ENCODE results near the gene CHD6.

Gene CHD6

DNA sequence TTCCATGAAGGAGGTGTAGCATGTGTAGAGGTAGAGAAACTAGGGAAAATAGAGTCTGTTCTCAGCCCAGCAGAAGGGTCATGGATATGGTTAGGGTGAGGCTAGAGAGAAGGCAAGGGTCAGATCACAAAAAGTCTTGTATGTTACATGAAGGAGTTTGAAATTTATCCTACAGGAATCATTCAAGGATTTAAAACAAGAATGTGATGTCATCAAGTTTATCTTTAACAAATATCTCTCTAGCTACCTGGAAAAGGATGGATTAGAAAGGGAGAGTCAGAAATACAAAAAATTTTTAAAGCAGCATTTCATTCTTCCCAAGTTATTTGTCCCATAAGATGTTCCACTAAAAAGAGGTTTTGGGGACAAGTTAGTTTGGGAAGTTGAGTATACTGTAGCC lies 4.4 kb upstream of the CHD6 start:
- DNase-seq = no peak

DNA sequence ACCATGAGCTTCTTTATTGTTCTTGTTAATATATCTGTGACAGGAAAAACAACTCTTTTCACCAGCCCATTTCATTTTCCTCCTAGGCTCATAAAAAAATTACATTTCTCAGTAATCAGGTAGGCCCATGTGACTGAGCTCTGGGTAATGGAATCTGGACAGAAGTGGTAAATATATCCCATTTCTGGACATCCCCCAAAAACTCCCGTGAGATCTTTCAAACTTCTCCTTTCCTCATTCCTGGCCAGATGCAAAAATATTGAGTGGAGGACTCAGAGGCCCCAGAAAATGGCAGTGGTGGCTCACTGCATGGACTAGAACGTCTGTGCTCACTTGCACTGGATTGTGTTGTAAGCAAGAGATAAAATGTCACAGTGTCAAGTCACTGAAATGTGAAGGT lies 3.8 kb upstream of the CHD6 start:
- no peak for DNase-seq

DNA sequence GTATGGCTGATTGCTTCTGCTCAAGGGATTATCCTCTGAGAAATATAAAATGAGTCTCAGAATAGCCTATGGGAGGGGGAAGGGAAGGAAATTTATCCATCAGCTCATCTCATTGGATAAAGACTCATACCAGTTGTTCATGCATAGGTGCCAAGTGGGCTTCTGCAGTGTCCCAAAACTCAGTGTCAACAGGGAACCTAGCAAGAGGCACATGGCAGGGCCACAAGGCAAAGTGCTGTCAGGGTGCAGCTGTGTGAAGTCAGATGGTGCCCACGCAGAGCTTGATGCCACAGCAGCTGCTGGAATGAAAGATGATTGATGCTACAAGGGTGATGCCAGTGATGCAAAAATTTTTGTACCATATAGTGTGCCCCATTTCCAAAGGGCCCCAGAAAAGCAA lies 3.2 kb upstream of the CHD6 start:
- DNase-seq = no peak

DNA sequence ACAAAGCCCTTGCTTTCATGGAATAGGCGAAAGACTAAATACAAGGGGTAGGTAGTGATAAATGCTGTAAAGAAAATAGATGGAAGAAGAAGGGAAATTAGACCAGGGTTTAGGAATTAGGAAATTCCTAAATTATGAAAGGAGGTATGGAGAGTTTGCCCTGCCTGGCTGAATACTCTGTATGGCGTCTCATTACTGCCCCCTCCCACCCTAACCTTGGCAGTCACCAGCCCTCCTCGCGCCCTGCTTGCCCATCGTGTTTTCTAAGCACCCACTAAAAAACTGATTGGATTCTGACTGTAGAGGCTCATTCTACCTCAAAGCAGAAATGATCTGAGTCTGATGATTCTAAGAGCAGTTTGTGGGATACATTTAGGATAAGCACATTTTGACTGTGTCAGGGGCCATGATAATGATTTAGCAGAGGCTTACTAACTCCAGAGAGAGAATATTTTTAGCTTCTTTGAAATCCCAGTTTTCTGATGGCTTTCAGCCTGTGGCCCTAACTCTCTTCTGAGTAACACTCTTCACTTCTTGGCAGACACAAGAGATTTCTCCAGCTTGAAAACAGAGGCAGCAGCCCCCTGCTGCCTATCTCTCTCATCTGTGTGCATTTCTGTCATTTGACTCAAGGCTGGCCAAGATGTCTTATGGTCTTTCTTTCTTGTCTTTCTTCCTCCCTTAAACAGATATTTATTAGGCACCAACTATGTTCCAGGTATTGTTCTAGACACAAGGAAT lies 1.4 kb upstream of the CHD6 start:
- DNase-seq = no peak

DNA sequence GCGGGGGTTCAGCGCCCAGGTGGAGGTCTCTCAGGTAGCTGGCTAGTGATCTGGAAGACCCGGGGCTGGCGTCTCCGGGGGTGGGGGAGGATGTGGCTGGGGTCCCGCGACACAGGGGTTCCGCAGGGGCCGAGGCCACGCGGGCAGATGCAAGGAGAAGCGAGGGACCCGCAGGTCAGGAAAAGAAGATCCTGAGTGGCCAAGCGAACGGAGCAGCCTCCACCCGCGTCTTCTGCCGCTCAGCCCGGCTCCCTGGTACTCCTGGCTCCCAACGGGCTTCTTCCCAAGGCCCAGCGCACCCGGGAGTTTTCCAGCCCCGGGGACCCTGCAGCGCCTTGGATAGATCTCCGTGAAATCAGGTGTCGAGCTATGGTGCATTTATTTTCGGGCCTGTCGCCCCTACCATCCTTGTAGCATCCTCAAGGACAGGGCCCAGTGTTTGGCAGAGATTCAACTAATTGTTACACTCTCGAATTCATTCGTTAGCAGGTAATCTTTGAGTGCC lies 682 bp upstream of the CHD6 start:
- no peak for DNase-seq

DNA sequence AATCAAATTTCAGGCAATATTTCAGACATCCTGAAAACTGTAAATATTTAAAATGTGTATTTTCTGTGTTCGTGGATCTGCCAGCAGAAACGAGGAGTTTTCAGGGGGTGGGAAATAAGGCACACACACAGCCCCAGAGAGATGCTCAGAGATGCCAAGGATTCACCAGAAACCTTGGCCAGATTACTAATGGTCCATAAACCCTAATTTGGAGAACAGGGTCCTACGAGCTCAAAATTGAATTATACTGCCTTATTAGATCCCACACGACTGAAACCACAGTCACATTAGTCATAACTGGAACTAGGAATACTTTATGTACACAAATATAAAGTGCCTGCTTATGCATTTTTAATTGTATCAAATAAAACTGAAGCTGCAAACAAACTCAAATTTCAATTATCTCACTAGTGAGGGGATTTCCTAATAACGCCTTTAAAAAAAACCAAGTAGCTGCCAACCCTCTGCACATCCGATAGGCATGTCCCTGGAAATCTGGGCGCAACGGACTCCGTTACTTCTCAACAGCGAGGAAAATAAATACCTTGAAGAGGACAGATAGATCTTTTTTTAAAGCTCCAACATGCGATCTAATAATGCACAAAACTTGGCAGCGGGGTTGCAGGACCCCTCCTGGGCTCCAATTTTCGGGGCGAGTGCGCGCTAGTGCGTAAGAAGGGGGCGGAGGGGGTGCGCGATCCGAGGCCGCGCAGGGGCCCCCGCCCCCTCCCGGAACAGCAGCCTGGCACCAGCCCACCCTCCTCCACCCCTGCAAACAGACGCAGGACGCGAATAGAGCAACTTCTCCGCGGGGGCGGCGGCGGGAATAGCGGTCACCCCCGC lies 897 bp downstream of the CHD6 start:
- peak; percentile 52 to 53 for DNase-seq

DNA sequence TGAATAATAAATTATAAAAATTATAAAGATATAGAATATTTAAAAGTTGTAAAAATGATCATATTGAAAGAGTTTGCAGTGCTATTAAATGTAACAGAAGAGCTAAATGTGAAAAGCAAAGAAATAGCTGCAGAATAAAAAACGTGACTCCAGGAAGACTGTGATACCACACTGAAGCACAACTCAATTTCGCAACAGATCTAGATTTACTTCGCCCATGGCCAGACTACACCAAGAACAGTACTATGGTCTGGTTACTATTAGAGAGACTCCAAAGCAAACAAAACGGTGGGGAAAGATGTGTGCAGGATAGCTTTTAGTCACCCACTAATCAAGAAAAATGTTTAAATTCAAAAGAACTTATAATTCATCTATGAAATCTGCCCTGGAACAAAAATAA lies 1.9 kb downstream of the CHD6 start:
- no peak for DNase-seq

DNA sequence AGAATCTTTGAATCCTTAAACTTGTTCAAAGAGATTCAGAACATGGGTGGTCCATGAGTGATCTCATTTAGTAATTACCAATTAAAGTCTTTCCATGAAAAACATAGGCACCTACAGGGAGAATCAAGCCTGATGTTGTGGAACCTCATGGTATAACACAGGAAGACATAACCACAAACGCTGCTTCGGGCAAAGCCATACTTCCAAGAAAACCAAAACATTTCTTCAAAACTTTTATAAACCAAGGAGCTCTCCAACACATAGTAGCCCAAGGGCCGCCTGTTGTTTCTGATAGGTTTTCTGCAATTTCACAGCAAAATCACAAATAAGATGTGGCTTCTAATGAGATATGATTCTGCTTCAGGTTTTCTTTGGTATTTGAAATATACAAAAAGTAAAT lies 2.5 kb downstream of the CHD6 start:
- DNase-seq = no peak

DNA sequence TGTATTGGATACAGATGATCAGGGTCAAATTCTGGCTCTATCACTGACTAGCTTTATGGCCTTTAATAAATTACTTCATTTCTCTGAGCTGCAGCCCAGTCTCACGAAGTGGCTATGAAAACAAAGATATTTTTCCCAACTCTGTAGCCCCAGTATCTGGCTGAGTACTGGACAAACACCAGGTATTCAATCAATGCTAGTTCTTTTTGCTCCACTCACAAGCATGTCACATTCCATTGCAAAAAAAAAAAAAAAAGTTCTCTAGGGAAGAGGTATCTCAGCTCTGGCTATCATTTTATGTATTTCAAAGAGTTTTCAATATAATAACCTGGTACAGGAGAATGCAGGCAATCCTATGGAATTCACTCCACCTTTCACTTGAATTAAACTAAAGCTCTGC lies 3.1 kb downstream of the CHD6 start:
- no peak for DNase-seq

DNA sequence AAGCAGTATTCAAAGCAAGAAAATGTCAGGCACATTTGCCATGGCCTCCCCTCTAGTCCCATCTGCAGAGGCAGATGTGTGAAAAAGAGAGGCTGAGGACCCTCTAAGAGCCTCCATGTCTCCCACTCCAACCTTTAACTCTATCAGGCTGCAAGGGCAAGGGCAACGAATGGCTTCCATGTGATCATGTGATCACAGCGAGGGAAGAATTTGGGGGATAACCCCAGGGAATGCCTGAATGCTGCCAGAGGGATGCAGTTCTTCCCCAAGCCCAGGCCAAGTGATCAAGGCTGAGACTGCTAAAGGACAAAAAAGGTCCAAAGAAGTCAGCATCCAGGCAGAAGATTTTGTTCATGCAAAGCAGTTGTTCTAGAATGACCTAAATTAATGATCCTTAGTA lies 4.9 kb downstream of the CHD6 start:
- no peak for DNase-seq

DNA sequence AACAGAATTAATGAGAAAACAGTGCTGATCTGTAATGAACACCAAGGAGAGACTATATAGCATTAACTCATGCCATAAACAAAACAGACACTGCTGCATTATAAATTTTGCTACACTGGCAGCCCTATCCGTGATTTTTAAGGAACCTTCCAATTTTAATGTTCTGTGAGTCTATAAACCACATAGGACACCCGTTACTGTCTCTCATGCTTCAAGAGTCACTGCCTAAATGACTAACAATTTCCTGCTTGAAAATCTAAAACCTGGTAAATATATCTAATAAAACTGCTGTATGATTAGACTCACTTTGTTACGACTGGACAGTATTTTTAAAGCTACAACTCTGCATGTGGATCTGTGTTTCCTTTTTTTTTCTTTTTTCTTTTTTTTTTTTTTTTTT lies 8.7 kb downstream of the CHD6 start:
- no peak for DNase-seq

DNA sequence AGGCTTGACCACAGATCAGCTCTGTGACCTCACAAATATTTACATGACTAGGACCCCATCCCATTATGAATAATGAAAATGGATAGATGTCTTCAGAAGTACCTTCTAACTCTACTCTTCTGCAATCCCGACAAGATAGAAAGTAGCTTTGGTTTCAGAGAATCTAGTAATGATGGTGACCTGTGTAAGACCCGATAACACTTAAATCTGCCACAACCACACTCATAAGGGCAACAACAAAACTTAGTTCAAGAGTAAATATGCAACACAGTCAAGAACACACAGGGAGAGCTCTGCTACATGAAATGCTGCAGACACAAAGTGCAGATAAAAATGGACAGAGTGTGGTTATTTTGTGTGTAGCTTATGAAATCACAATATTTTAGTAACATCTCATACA lies 9.6 kb downstream of the CHD6 start:
- no peak for DNase-seq

DNA sequence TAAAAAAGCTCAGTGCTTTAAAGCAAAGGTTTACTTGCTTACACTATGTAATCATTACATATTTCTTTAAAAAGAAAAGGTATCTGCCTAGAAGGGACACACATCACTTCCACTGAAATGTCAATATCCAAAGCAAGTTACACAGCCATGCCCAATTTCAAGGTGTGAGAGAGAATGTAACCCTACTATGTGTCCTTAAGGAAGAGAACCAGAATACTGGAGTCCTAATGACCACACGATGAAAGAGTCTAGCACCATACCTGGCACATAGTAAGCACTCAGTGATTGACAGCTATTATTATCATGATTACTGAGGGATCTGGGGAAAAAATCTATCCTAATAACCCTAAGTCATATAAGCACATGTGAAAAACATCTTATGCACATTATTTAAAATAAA lies 10.4 kb downstream of the CHD6 start:
- DNase-seq = no peak

DNA sequence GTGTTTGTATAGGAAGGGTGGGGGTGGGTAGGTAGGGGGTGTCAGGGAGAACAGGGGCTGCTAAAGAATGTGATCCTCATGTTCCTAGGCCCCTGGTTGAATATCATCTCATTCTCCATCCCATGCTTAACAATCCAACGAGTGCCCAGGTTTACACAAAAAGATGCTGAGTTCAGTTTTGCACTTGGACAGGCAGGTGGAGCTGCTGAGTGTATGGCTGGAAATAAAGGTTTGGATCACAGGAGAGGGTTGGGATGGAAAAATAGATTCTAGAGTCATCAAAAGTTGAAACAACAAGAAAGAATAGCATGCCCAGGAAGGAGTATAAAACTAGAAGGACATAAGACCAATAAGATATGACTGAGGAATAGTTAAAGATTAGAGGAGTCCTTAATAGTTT lies 14.2 kb downstream of the CHD6 start:
- DNase-seq = no peak

DNA sequence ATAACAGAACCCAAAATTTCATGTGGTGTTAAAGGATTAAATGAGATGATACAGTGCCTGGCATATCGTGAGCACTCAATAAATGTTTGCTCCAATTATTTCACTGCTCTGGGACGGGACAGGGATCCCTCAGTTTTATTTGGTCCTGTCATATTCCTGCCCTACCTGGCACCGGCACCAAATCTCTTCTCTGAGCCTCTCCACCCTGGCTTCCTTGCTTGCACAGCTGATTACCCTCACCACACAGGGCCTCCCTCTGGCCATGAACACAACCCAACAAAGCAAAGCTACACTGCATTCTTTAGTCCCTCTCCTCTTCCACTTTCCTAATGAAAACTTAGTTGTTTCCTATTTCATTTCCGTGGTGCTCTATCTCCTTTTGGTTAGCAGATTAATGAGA lies 16.4 kb downstream of the CHD6 start:
- no peak for DNase-seq

DNA sequence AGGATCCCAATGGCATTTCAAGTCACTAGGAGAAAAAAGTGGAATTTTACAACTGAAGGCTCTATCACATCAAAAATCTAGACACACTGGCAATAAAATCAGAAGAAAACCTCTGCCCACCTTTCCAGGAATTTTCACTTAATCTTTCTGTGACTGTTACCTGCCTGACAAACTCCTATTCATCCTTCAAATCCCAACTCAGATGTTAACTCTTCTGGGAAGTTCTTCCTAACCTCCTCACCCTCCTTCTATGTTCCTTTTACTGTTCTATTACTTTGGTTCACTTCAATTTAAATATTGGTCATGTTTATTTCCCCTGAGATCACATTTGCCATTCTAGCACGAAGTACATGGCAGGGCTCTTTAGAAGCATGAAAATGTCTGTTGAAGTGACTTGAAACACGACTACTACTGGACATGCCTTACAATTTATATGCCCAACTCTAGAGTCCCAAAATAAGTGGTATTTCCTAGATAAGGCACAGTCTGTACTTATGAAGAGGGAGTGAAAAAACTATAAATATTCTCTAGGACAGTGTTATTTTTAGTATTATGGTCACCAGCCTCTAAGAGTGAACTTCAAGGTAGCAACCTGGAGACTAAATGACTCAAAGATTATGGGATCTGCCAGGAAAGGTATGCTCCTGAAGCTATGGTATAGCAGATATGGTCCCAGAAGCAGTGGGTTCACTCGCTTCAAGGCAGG lies 17.1 kb downstream of the CHD6 start:
- DNase-seq = no peak

DNA sequence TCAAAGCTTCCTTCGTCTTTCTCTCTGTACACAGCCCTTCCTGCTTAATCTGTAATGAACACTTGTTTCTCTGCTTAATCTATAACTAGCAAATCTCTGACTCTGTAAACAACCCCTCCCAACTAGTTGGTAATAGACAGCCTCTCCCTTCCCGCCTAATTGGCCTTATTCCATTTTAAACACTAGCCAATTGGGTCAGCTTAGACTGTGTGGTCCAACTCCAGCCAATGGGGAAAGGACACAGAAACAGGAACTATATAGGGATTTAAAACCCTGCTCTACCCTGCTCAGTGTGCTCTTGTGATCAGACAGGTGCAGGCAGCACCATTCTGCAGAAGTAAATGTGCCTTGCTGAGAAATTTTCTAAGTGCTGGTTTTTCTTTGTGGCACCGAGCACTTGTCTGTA lies 18.5 kb downstream of the CHD6 start:
- DNase-seq = no peak

DNA sequence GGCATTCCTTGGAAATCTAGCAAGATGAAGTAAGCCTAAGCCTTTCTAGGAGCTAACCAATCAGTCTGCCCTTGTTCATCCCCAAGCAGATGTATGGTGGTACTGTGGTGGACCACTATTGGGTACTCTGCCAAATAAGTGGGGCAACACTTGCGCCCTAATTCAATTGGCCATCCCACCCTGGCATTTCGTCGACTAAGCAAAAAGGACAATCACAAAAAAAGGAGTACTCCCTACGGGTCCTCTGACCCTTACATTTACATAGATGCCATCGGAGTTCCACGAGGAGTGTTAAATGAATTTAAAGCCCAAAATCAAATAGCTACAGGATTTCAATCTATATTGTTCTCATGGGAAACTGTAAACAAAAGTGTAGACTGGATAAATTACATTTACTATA lies 19.5 kb downstream of the CHD6 start:
- DNase-seq = no peak

DNA sequence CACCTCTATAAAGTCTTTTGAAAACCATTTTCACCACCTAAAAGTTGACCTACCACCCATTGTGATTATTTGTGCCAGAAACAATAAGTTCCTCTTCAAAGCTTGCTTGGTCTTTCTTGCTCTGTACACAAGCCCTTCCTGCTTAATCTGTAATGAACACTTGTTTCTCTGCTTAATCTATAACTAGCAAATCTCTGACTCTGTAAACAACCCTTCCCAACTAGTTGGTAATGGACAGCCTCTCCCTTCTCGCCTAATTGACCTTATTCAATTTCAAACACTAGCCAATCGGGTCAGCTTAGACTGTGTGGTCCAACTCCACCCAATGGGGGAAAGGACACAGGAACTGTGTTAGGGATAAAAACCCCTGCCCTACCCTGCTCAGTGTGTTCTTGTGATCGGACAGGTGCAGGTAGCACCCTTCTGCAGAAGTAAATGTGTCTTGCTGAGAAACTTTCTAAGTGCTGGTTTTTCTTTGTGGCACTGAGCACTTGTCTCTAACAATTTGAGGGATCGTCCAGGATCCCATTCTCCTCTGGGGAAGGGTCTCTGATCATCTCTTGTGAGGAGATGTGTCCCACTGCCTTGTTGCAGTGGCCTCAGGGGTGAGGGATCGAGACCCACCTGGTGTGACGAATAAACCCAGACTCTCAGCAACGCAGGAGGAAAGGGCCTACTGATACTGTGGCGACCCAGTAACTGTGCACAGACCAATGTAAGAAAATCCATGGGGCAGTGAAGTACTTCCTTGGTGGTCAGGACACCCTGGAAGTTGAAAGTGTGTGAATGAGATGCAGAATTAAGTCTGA lies 23.5 kb downstream of the CHD6 start:
- DNase-seq = no peak

DNA sequence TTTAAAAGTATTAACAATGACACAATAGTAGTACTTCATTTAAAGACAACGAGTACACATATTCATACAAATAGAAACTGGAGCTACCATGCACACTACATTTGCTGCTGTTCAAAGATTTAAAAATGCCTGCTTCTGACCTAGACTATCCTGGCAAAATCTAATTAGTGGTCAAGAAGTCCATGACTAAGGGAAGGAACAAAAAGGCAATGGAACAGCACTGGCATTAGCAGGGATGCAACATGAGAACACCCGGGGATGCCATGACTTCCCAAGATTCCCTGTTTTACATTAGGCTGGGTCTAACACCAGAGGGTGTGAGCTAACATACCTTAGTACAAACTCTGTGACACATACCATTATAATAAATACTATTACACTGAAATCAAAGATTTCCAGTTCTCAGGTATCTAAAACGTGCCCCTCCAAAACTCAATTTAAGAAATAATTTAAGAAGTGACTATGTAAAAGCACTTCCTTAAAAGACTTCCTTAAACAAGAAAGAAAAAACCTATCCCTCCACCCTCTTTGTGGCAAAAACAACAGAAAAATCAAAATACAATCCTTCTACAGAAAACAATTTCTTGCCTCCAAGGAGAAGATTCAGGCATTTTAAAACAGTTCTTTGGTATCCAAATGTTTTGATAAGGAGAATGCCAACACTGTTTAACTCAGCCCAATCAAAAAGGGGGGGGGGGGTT lies 25.5 kb downstream of the CHD6 start:
- DNase-seq = no peak

DNA sequence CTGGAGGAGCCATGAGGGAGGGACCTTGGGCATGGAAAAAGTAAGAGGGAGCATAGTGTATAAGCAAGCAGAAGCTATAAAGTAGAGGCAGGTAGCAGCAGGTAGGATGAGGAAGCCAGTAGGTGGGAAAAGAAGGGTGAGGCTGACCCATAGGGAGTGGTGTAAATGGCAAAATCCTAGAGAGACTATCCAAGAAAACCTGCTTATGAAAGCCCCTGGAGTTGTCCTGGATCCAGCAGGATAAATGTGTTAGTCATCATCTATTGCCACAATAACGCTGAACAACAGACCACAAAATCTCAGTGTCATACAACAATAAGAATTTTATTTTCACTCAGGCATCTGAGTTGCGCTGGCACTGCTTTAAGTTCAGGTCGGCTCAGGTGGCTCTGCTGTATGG lies 30.2 kb downstream of the CHD6 start:
- no peak for DNase-seq

DNA sequence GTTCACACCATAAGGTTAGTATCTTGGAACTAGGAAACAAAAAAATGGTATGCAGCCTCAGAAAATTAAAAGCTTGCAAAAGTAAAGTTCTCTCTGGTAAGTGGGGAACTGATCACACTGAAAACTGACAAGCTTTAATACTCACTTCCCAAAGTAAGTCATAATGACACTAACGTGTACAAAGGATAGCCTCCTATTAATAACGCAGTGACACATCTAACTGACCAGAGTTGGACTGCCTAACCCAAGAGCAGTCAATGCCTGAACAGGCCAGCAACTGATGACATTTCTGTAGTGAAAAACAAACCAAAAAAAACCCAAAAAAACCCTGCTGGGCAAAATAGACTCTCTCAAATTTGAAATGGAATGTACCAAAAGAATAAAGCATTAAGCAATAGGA lies 30.7 kb downstream of the CHD6 start:
- no peak for DNase-seq

Data from CD4-positive, alpha-beta T cell treated with Interleukin-1 beta for 1 hour (primary cell).